PC-9 (cell line): ENCODE data around the gene SMC3.
"Not testable (repeated sequence)": the region's sequence is repeated elsewhere in the genome, so short reads cannot be mapped to it uniquely, and the experiment has no call there.

Source experiments
- EZH2 ChIP-seq: fragments of 200-600 bp; sonication (generic); IDR thresholded peaks from 2 replicates; pipeline ENCODE4 v1.8.0; 2017; ENCODE audit warnings: antibody characterized with exemption, low read depth
- TF ChIP-seq, protein P1 (sequence below): fragments of 200-600 bp; sonication (generic); conservative IDR thresholded peaks from 2 replicates; pipeline ENCODE4 v1.6.1; 2017; ENCODE audit warnings: mixed run types, antibody characterized with exemption, mild to moderate bottlenecking, moderate library complexity

DNA sequence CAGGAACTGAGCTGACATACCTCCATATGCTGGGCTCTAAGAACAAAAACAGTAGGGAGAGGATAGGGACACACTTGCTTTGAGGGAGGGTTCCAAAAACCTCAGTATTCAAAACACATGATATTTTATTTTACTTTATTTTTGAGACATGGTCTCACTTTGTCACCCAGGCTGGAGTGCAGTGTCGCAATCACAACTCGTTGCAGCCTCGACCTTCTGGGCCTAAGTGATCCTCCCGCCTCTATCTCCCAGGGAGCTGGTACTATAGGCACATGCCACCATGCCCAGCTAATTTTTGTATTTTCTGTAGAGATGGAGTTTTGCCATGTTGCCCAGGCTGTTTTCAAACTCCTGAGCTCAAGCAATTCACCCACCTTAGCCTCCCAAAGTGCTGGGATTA lies 34.9 kb upstream of the SMC3 start:
- not testable (repeated sequence) for TF ChIP-seq EZH2
- TF ChIP-seq, protein P1, sequence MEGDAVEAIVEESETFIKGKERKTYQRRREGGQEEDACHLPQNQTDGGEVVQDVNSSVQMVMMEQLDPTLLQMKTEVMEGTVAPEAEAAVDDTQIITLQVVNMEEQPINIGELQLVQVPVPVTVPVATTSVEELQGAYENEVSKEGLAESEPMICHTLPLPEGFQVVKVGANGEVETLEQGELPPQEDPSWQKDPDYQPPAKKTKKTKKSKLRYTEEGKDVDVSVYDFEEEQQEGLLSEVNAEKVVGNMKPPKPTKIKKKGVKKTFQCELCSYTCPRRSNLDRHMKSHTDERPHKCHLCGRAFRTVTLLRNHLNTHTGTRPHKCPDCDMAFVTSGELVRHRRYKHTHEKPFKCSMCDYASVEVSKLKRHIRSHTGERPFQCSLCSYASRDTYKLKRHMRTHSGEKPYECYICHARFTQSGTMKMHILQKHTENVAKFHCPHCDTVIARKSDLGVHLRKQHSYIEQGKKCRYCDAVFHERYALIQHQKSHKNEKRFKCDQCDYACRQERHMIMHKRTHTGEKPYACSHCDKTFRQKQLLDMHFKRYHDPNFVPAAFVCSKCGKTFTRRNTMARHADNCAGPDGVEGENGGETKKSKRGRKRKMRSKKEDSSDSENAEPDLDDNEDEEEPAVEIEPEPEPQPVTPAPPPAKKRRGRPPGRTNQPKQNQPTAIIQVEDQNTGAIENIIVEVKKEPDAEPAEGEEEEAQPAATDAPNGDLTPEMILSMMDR: not testable (repeated sequence)
